Measurements from ENCODE around the gene TOGARAM1.

GRCh38 chr14:44971459-44971858, 9.5 kb downstream of the TOGARAM1 start:
- TF ChIP-seq, protein P1, sequence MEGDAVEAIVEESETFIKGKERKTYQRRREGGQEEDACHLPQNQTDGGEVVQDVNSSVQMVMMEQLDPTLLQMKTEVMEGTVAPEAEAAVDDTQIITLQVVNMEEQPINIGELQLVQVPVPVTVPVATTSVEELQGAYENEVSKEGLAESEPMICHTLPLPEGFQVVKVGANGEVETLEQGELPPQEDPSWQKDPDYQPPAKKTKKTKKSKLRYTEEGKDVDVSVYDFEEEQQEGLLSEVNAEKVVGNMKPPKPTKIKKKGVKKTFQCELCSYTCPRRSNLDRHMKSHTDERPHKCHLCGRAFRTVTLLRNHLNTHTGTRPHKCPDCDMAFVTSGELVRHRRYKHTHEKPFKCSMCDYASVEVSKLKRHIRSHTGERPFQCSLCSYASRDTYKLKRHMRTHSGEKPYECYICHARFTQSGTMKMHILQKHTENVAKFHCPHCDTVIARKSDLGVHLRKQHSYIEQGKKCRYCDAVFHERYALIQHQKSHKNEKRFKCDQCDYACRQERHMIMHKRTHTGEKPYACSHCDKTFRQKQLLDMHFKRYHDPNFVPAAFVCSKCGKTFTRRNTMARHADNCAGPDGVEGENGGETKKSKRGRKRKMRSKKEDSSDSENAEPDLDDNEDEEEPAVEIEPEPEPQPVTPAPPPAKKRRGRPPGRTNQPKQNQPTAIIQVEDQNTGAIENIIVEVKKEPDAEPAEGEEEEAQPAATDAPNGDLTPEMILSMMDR (IDR thresholded peaks at IDR 0.05 in 4 of 5, conservative IDR thresholded peaks at IDR 0.05 in 1 of 5) = no peak
- TF ChIP-seq POLR2A (IDR thresholded peaks at IDR 0.05) = no peak

All from gastrocnemius medialis (tissue), 4 donors.